ENCODE measurements around the gene SMAP1.
A peak's percentile ranks its signal among the peaks of the same experiment; 100 is the strongest.

Gene SMAP1

DNA sequence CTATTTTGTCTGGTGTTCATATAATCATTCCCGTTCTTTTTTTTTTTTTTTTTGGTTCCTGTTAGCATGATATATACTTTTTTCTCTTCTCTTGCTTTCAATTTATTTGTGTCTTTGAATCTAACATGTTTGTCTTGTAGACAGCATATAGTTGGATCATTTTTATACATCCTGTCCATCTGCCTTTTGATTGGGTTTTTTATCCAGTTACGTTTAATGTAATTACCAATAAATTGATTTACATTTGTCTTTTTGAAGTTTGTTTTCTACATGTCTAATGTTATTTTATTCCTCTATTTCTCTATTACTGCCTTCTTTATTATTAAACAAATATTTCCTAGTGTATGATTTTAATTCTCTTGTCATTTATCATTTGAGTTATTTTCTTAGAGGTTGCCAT lies 204.8 kb downstream of the SMAP1 start:
- no peaks in the 10 kb centered on the region for H3K4me1 Mint-ChIP-seq
- ATAC-seq: no peak

GRCh38 chr6:70874181-70874913 lies 206.7 kb downstream of the SMAP1 start:
- DNase-seq (no peak), ATAC-seq (no peak)
- H3K4me3 Mint-ChIP-seq: no peak overlapping the region
- peaks cover 25 to 26% of the 10 kb centered on the region in 2 donors for H3K9me3 Mint-ChIP-seq
- H3K27ac Mint-ChIP-seq: no peak overlapping the region
- H3K4me1 Mint-ChIP-seq: no peaks in the 10 kb centered on the region
- H3K27me3 Mint-ChIP-seq: peaks cover 30% of the 10 kb centered on the region

More for the DNA sequence above, 204.8 kb downstream of the SMAP1 start:
- DNase-seq: no peak
- H3K4me3 Mint-ChIP-seq: no peak overlapping the region
- H3K27ac Mint-ChIP-seq: no peak overlapping the region
- H3K27me3 Mint-ChIP-seq: peaks cover 16% of the 10 kb centered on the region
- H3K9me3 Mint-ChIP-seq: peaks cover 25 to 26% of the 10 kb centered on the region in 2 donors

- Mint-ChIP-seq H3K4me3 (no peak overlapping the region), H3K27ac (peak overlapping the region in 1 of 2 donors; percentile 32)
Measured at GRCh38 chr6:70879496-70879895, 211.8 kb downstream of the SMAP1 start.

GRCh38 chr6:70884074-70884983 lies 216.6 kb downstream of the SMAP1 start:
- H3K27me3 Mint-ChIP-seq: peaks cover 27% of the 10 kb centered on the region
- DNase-seq (peak; percentile 53 to 57), ATAC-seq (peak; percentile 83)
- peaks cover 6% of the 10 kb centered on the region for H3K4me1 Mint-ChIP-seq
- H3K27ac Mint-ChIP-seq: no peak overlapping the region
- H3K4me3 Mint-ChIP-seq: no peak overlapping the region
- H3K9me3 Mint-ChIP-seq: no peaks in the 10 kb centered on the region

More at GRCh38 chr6:70879496-70879895, 211.8 kb downstream of the SMAP1 start:
- H3K27me3 Mint-ChIP-seq: peaks cover 43% of the 10 kb centered on the region
- no peak for ATAC-seq
- peaks cover 3% of the 10 kb centered on the region for H3K4me1 Mint-ChIP-seq
- DNase-seq: no peak
- H3K9me3 Mint-ChIP-seq: no peaks in the 10 kb centered on the region

- H3K4me1 Mint-ChIP-seq: peaks cover 6% of the 10 kb centered on the region
- no peak for ATAC-seq
- H3K27ac Mint-ChIP-seq: no peak overlapping the region
Measured at GRCh38 chr6:70886071-70886470, 218.4 kb downstream of the SMAP1 start.

GRCh38 chr6:70886661-70887060 lies 219.0 kb downstream of the SMAP1 start:
- no peaks in the 10 kb centered on the region for H3K9me3 Mint-ChIP-seq
- ATAC-seq: peak; percentile 29
- no peak overlapping the region for H3K4me3 Mint-ChIP-seq
- H3K27ac Mint-ChIP-seq: no peak overlapping the region
- H3K27me3 Mint-ChIP-seq: peaks cover 8% of the 10 kb centered on the region
- peaks cover 6% of the 10 kb centered on the region for H3K4me1 Mint-ChIP-seq
- DNase-seq: no peak

More at GRCh38 chr6:70886071-70886470, 218.4 kb downstream of the SMAP1 start:
- H3K27me3 Mint-ChIP-seq: peaks cover 14% of the 10 kb centered on the region
- no peak overlapping the region for H3K4me3 Mint-ChIP-seq
- H3K9me3 Mint-ChIP-seq: no peaks in the 10 kb centered on the region
- DNase-seq: no peak

DNA sequence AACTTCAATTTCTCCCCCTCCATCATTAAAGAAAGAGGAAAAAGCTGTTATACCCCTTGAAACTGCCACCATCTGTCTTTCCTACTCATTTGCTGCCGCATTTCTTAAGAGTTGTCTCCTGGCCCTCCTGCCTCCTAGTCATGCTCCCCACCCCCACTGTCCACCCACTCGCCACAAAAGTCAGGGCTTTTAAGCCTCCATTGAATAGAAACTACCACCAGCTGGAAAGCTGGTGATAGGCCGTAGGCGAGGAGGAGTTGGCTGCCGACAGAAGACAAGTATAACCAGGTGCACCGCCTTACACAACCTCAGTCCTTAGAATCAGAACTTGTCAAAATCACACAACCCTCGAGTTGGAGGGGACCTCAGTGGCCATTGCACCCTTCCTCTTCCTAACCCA lies 221.6 kb downstream of the SMAP1 start:
- Mint-ChIP-seq H3K4me1 (peaks cover 5% of the 10 kb centered on the region), H3K4me3 (no peak overlapping the region), H3K9me3 (no peaks in the 10 kb centered on the region), H3K27ac (no peak overlapping the region), H3K27me3 (no peaks in the 10 kb centered on the region)
- no peak for DNase-seq
- ATAC-seq: no peak

DNA sequence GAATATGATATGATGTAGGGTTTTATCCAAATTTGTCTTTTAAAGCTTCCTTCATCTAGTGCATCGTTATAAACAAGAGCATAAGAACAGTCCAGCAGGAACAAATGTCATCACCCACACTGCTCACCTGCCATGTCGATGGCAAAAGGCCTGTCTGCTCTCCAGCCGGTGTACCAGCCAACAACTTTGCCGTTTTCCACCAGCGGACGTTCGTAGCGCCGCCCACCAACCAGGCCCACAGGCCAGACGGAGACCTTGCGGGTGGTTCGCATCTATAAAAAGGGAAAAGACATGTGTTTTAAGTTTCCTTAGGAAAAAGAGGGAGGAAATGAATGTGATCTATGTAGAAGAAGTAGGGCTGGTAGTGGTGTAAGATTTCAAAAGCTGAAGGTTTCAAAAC lies 226.3 kb downstream of the SMAP1 start:
- Mint-ChIP-seq H3K27ac (no peak overlapping the region), H3K4me1 (no peaks in the 10 kb centered on the region), H3K9me3 (no peaks in the 10 kb centered on the region), H3K4me3 (no peak overlapping the region), H3K27me3 (no peaks in the 10 kb centered on the region)
- DNase-seq: no peak
- ATAC-seq: no peak

GRCh38 chr6:70900047-70900446 lies 232.4 kb downstream of the SMAP1 start:
- no peak overlapping the region for H3K27ac Mint-ChIP-seq
- H3K9me3 Mint-ChIP-seq: no peaks in the 10 kb centered on the region
- H3K27me3 Mint-ChIP-seq: peaks cover 28% of the 10 kb centered on the region
- ATAC-seq (no peak), DNase-seq (no peak)
- H3K4me3 Mint-ChIP-seq: no peak overlapping the region
- H3K4me1 Mint-ChIP-seq: no peaks in the 10 kb centered on the region

DNA sequence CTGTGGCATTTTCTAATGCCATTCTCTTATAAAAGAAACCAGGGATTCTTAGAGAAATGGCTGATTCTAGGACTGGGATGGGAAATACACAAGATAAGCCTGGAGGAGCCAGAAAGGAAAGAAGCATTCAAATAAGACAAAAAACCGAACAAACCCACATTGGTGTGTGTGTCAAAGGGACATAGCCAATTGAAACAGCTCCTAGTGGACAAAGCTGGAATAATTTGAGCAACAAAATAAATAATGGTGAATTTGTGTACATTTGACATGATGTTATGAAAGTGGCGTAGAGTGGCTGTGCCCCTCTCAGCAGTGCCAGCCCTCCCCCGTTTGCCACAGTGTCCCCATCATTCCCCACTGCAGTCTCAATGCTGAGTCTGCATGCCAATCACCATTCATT lies 233.6 kb downstream of the SMAP1 start:
- Mint-ChIP-seq H3K9me3 (no peaks in the 10 kb centered on the region), H3K27me3 (peaks cover 28% of the 10 kb centered on the region), H3K4me1 (no peaks in the 10 kb centered on the region), H3K4me3 (no peak overlapping the region), H3K27ac (no peak overlapping the region)
- ATAC-seq (no peak), DNase-seq (no peak)

DNA sequence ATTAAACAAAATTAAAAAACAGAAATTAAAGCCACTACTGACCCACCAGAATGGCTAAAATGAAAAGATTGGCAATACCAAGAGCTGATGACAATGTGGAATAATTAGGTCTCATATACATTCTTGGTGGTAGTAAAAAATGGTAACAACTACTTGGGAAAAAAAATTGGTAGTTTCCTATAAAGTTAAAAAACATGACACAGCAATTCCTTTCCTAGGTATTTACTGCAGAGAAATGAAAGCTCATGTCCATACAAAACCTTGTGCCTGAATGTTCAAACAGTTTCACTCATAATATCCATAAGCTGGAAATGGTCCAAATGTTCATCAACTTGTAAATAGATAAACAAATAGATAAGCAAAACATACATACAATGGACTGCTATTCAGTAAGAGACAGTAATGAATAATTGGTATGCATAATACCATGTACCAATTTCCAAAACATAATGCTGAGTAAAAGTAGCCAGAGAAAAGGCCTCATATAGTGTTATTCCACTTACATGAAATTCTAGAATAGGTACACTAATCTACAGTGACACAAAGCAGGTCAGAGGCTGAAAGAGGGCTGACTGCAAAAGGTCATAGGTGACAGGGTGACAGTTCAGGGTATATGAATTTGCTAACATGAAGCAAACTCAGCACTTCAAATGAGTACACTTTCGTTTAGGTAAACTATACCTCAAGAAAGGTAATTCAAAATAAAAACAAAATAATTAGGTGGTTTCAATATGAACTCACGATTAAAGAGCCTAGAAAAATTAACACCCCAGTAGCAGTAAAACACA lies 236.2 kb downstream of the SMAP1 start:
- DNase-seq: no peak
- Mint-ChIP-seq H3K27ac (no peak overlapping the region), H3K27me3 (peaks cover 28% of the 10 kb centered on the region), H3K9me3 (no peaks in the 10 kb centered on the region), H3K4me1 (no peaks in the 10 kb centered on the region), H3K4me3 (no peak overlapping the region)
- ATAC-seq: no peak

GRCh38 chr6:70905742-70906141 lies 238.1 kb downstream of the SMAP1 start:
- no peak overlapping the region for H3K4me3 Mint-ChIP-seq
- H3K9me3 Mint-ChIP-seq: no peaks in the 10 kb centered on the region
- no peaks in the 10 kb centered on the region for H3K4me1 Mint-ChIP-seq
- ATAC-seq: no peak
- no peak overlapping the region for H3K27ac Mint-ChIP-seq
- no peak for DNase-seq
- H3K27me3 Mint-ChIP-seq: peaks cover 24% of the 10 kb centered on the region
